Measurements from ENCODE around the gene FAAP20. TPM values are rescaled to one million over a fixed set of nuclear protein-coding genes. Genes with fewer than 3 reads are reported as not detected.

Gene FAAP20
- total RNA-seq, 3 donors from 2014 or later, result 23.4 to 42.6 (median 32.0) TPM

- DNase-seq (peak in 1 of 3 donors; percentile 65), ATAC-seq (no peak)
- intact Hi-C loops (cut with DNase I, micrococcal nuclease), result no loop called here
- Histone ChIP-seq H3K9me3 (no peaks in the 10 kb centered on the region), H3K36me3 (ENCODE audit: low read depth) (no peaks in the 10 kb centered on the region), H3K4me3 (no peak overlapping the region), H3K4me1 (ENCODE audit: low read depth) (peaks cover 73% of the 10 kb centered on the region)
- TF ChIP-seq CTCF (IDR thresholded peaks at IDR 0.05), result no peak
Measured at GRCh38 chr1:2232255-2232915, 37.8 kb upstream of the FAAP20 start.

- Histone ChIP-seq H3K4me1 (ENCODE audit: low read depth) (peaks cover 71% of the 10 kb centered on the region), H3K4me3 (no peak overlapping the region), H3K9me3 (no peaks in the 10 kb centered on the region), H3K36me3 (ENCODE audit: low read depth) (no peaks in the 10 kb centered on the region)
- ATAC-seq, result no peak
- peak; percentile 79 to 89 (median 80) for DNase-seq
- no peak for TF ChIP-seq CTCF (IDR thresholded peaks at IDR 0.05)
- intact Hi-C loops (cut with DNase I, micrococcal nuclease), result no loop called here
Measured at GRCh38 chr1:2231532-2232254, 37.1 kb upstream of the FAAP20 start.

GRCh38 chr1:2230781-2231531, 36.4 kb upstream of the FAAP20 start:
- H3K36me3 ChIP-seq (ENCODE audit: low read depth), result no peaks in the 10 kb centered on the region
- peaks cover 65% of the 10 kb centered on the region for H3K4me1 ChIP-seq (ENCODE audit: low read depth)
- no peak for TF ChIP-seq CTCF (IDR thresholded peaks at IDR 0.05)
- intact Hi-C loops (cut with DNase I, micrococcal nuclease), result no loop called here
- DNase-seq, result peak in 2 of 3 donors; percentile 69 to 77
- H3K9me3 ChIP-seq, result no peaks in the 10 kb centered on the region
- no peak overlapping the region for H3K4me3 ChIP-seq
- ATAC-seq, result no peak

GRCh38 chr1:2229911-2230731, 35.5 kb upstream of the FAAP20 start:
- TF ChIP-seq CTCF (IDR thresholded peaks at IDR 0.05), result no peak
- intact Hi-C loops (cut with DNase I, micrococcal nuclease), result no loop called here
- DNase-seq, result peak in 2 of 3 donors; percentile 69 to 75
- H3K4me3 ChIP-seq, result peak overlapping the region; percentile 7
- ATAC-seq, result no peak
- no peaks in the 10 kb centered on the region for H3K36me3 ChIP-seq (ENCODE audit: low read depth)
- H3K9me3 ChIP-seq, result no peaks in the 10 kb centered on the region
- peaks cover 57% of the 10 kb centered on the region for H3K4me1 ChIP-seq (ENCODE audit: low read depth)

All from mucosa of descending colon (tissue), 3 donors.